ENCODE data around the gene SIK3. TPM values are rescaled to one million over a fixed set of nuclear protein-coding genes. Genes with fewer than 3 reads are reported as not detected.

SIK3 gene
- total RNA-seq, 1 experiment from 2014 or later, result 31.4 TPM

- Histone ChIP-seq H3K4ac (ENCODE audit: low read depth, low read length) (no peak overlapping the region), H2BK20ac (ENCODE audit: low read depth, low read length, poor library complexity, severe bottlenecking) (no peak overlapping the region), H3K14ac (ENCODE audit: insufficient read depth, low read length) (no peak overlapping the region), H2BK5ac (ENCODE audit: insufficient read length, low read length) (no peak overlapping the region), H3K79me1 (ENCODE audit: insufficient read depth, low read depth, low read length, poor library complexity, severe bottlenecking) (no peaks in the 10 kb centered on the region), H3K9me3 (ENCODE audit: control insufficient read depth, low read depth, low read length) (no peaks in the 10 kb centered on the region), H2BK12ac (ENCODE audit: insufficient read length, low read depth, low read length) (no peak overlapping the region), H3K56ac (ENCODE audit: insufficient read length, low read depth, low read length) (no peak overlapping the region), H2BK120ac (ENCODE audit: low read depth, low read length, poor library complexity, severe bottlenecking) (no peak overlapping the region), H4K5ac (ENCODE audit: insufficient read length, low read depth, low read length) (no peak overlapping the region), H4K91ac (ENCODE audit: insufficient read length, low read depth, low read length) (no peak overlapping the region), H4K8ac (replicated peaks; ENCODE audit: insufficient read length, low read depth, low read length) (no peak overlapping the region), H3K23me2 (ENCODE audit: insufficient read length, low read depth, low read length, poor library complexity, severe bottlenecking) (no peaks in the 10 kb centered on the region), H3K27me3 (ENCODE audit: insufficient read depth, low read length) (no peaks in the 10 kb centered on the region), H3K4me1 (ENCODE audit: insufficient read depth, low read length) (peaks cover 3% of the 10 kb centered on the region; the same call in 1 of the 2 replicates), H3K23ac (ENCODE audit: insufficient read length, low read depth, low read length) (no peak overlapping the region), H3K4me2 (ENCODE audit: insufficient read depth, insufficient read length, low read length) (no peak overlapping the region), H3K27ac (ENCODE audit: insufficient read length, low read depth, low read length) (no peak overlapping the region), H2AK5ac (ENCODE audit: insufficient read length, low read length) (no peak overlapping the region), H3K18ac (ENCODE audit: insufficient read length, low read depth, low read length) (no peak overlapping the region), H3T11ph (ENCODE audit: low read length) (no peak overlapping the region), H4K20me1 (ENCODE audit: control insufficient read depth, insufficient read depth, insufficient read length) (no peaks in the 10 kb centered on the region), H3K79me2 (ENCODE audit: insufficient read depth, low read length) (peaks cover 6% of the 10 kb centered on the region; the same call in 1 of the 2 replicates), H2AFZ (ENCODE audit: low read length) (no peak overlapping the region), H2BK15ac (ENCODE audit: low read depth, low read length) (no peak overlapping the region), H3K9ac (ENCODE audit: extremely low read depth, insufficient read length, low read length) (no peak overlapping the region)
- no peaks in the 10 kb centered on the region for H3K36me3 Mint-ChIP-seq (ENCODE audit: insufficient read depth in 1 of 3, low read depth in 3 of 3)
- no peak for DNase-seq
- peak overlapping the region in 2 of 3 experiments; percentile 12 to 22; a peak in 6 of 7 replicates for H3K27ac Mint-ChIP-seq
- TF ChIP-seq CTCF (conservative IDR thresholded peaks at IDR 0.05), result no peak
- no CpG with 5 or more reads among the region's 4 CpGs for WGBS (ENCODE audit: extremely low coverage, insufficient read length, low lambda C conversion rate)
- no peaks in the 10 kb centered on the region for H3K27me3 Mint-ChIP-seq (ENCODE audit: low read depth)
- no peak overlapping the region for H3K4me3 Mint-ChIP-seq
- peaks cover 16 to 17% of the 10 kb centered on the region in 2 experiments for H3K4me1 Mint-ChIP-seq
- no peaks in the 10 kb centered on the region for H3K9me3 Mint-ChIP-seq
These were observed 39.4 kb downstream of the SIK3 start for GRCh38 chr11:117058761-117059261.
